Globus pallidus (tissue), 1 donor: Measurements from ENCODE around the gene MIOX.

Experiments used
- DNase-seq: peaks from one replicate; pipeline ENCODE4 v3.0.0-alpha.2; 2015; ENCODE audit warnings: low spot score

Gene MIOX

DNA sequence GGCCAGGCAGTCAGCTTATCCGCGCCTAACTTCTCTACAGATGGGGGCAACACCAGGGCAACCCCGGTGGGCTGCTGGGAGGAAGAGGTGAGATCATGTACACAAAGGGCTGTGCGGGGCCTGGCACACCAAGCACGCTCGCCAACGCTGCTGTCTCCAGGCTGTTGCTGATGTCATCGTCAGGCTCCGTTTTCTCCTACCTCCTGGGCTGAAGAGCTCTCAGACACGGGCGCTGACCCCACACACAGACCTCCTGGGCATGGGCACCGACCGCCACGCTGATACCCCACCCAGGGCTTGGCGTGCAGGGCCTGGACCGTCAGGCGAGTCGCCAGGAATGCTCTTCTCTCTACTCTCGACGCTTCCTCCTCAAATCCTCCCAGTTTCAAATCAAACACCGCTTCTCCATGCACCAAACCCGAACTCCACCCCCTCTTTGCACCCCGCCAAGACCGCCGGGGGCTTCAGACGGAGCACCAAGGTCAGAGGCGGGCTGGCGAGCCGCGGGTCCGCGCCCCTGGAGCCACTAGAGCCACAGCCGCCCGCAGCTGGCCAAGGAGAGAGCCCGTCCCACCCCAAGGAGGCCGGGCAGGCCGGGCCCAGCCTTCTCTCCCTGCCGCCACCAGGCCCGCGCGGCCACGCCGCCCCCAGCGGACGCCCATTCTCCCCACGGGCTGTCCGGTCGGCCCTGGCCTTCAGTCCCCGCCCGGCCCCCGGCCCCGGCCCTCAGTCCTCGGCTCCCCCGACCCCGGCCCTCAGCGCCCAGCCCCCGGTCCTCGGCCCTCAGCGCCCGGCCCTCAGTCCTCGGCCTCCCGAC is 12.6 kb upstream of the MIOX start:
- DNase-seq = no peak

DNA sequence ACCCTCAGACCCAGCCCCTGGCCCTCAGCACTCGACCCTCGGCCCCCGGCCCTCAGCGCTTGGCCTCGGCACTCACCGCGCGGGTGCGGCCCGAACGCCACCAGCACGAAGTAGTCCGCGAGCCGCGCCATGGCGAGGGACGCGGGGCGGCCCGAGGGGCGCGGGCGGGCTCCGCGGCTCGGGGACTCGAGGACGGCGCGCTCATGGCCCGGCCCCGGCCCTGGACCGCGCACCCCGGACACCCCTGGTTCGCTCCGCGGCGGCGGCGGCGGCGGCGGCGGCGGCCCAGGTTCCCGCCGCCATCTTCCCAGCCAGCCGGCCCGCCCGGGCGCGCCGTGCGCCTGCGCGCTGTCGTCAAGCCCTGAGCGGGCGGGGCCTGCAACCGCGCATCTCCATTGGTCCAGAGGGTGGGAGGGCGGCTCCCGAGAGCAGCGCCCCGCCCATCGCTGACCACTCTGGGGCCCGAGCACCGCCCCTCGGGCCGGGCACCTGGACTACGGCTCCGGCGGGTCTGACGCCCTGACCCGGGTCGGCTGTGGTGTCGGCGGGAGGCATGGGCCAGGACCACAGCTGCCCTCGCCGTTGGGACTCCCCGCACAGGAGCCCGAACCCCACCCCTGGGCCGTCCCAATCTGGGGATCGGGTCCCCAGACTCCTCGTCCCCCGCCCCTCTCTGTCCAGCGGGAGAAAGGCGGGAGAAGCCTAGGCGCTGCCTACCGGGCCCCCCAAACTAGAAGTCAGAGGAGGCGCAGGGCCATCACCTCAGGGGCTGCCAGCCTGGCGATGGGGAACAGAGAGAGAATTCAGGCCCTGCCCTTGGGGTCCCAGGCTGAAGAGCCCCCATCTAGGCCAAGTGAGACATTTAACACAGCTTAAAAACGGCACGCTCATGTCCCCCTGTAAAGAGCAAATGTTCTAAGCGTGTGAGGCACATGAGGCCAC is 11.7 kb upstream of the MIOX start, which contains the start of gene SBF1:
Gene SBF1 (minus strand): TSS at position 326 of the 942 bp plus-strand sequence. CDS start 195 bp downstream, at position 131.
- DNase-seq = peak; percentile 92

- DNase-seq = no peak
These were observed 11.0 kb upstream of the MIOX start for GRCh38 chr22:50475652-50476002.

DNA sequence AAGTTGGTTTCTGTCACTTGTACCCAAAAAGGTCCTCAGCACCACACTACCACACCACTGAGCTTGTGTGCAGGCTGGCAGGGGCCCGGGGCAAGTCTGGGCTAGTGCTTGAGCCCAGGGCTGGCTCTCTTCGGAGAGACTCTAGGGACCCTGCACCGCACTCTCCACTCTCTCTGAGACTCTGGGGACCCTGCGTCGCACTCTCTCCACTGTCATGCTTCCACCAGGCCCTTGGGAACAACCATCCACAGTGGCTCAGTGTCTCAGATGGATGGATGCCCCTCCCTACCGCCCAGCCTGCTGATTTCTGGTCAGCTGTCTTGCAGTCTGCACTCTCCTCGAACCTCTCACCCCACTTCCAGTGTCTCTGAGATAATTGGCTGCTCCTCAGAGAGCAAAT is 9.8 kb upstream of the MIOX start:
- no peak for DNase-seq

GRCh38 chr22:50477923-50478322 is 8.7 kb upstream of the MIOX start:
- DNase-seq = no peak

GRCh38 chr22:50479721-50480120 is 6.9 kb upstream of the MIOX start:
- DNase-seq = no peak

GRCh38 chr22:50481045-50481439 is 5.6 kb upstream of the MIOX start:
- no peak for DNase-seq

GRCh38 chr22:50481440-50482106 is 5.1 kb upstream of the MIOX start, which contains the start of gene ADM2:
TSS of gene ADM2 (plus strand) at chr22:50481543. CDS start at chr22:50481848, 305 bp downstream.
- DNase-seq = no peak

DNA sequence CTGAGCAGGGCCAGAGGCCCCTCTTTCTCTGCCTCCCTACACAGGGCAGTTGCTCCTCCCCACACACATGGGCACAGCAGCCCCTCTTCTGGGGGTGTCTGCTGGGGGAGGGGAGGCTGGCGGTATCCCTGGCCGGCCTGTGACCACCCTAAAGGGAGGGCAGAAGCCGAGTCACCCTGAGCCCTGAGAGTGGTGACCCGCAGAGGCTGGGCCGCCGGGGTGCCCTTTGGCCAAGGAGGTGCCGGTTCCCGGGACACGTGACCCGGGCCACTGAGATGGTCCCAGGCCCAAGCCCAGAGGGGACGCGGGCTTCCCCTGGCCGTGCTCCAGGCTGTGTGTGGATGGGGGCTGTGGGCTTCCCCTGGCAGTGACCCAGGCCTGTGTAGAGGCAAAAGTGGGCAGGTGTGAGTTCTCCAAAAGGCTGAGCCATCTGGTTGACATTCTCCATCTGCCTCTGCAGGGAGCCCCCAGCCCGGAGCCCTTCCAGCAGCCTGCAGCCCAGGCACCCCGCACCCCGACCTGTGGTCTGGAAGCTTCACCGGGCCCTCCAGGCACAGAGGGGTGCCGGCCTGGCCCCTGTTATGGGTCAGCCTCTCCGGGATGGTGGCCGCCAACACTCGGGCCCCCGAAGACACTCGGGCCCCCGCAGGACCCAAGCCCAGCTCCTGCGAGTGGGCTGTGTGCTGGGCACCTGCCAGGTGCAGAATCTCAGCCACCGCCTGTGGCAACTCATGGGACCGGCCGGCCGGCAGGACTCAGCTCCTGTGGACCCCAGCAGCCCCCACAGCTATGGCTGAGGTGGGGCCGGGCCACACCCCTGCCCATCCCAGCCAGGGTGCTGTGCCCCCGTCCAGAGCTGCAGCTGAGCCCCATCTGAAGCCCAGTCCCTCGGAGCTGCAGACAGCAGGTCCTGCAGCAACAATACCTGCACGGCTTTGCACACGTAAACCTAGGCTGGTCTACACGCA is 4.3 kb upstream of the MIOX start:
- no peak for DNase-seq

GRCh38 chr22:50483106-50483505 is 3.6 kb upstream of the MIOX start:
- no peak for DNase-seq

GRCh38 chr22:50483556-50483955 is 3.1 kb upstream of the MIOX start:
- DNase-seq = no peak

DNA sequence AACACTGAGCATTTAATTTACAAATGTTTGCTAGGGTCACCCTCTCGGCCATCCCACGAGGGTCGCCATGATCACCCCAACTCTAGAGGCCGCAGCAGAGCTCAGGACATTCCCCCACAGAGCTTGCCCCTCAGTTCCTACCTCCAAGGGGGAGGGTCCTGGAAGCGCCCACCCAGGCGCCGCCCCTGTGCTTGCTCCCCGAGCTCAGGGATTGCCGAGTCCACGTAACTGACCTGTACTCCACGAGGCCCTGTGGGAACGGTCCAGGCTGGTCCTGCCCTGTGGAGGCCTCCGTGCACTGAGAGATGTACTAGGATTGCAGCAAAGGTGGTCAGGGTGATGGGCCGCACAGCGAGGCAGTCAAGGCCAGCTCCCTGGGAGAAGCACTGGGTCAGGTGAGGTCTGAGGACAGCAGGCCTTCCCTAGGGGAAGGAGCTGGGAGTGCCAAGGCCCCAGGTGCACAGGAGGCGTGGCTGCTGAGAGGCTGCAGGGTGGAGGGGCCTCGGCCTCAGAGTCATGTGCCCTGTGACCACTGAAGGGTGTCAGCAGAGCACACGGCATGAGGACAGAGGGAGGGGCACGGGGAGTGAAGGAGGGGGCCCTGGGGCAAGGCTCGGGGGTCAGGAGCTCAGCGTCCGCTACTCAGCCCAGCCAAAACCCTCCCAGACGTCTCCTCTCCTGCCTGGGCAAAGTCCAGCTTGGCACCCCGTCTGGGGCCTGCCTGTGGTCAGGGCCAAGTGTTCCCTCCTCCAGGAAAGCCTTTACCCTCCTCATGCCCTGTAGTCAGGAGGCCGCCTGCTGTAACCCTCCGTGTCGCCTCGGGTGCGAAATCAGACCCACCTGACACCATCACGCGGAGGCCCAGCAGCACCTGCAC is 2.4 kb upstream of the MIOX start:
- no peak for DNase-seq

GRCh38 chr22:50485221-50486131 is 1.2 kb upstream of the MIOX start:
- no peak for DNase-seq

GRCh38 chr22:50487290-50488005 is 789 bp downstream of the MIOX start:
- DNase-seq = no peak

DNA sequence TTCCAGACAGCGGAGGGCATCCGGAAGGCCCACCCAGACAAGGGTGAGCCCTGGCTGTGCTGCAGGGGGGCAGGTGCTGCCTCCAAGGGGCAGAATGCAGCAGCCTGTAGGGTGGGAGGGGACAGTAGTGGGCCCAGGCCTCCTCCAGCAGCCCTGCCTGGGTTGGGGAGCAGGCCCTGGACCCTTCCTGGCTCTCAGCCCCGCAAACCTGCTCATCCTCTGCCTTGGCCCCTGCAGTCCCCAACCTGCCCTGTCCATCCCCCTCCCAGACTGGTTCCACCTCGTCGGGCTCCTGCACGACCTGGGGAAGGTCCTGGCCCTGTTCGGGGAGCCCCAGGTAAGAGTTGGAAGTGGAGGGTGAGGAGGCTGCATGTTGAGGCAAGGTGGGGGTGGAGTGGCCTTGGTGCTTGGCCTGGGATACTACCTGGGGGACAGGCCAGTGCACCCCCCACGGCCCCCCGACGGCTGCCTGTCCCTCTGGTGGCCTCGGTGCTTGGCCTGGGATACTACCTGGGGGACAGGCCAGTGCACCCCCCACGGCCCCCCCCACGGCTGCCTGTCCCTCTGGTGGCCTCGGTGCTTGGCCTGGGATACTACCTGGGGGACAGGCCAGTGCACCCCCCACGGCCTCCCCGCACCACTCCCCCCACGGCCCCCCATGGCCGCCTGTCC is 1.5 kb downstream of the MIOX start:
- DNase-seq = no peak

DNA sequence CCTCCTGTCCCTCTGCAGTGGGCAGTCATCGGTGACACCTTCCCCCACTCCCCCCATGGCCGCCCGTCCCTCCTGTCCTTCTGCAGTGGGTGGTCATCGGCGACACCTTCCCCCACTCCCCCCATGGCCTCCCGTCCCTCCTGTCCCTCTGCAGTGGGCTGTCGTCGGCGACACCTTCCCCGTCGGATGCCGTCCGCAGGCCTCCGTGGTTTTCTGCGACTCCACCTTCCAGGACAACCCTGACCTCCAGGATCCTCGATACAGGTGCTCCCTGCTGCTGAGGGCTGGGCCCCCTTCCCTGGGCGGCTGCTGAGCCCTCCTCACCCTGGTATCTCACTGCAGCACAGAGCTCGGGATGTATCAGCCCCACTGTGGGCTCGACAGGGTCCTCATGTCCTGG is 2.2 kb downstream of the MIOX start:
- no peak for DNase-seq

- no peak for DNase-seq
These were observed 2.9 kb downstream of the MIOX start for GRCh38 chr22:50489363-50490243.
